ENCODE results near the gene PTPRM.

The PTPRM gene

GRCh38 chr18:7630731-7631442 is 63.8 kb downstream of the PTPRM start:
- FAIRE-seq, result no peak

GRCh38 chr18:7632152-7633098 is 65.3 kb downstream of the PTPRM start:
- no peak for FAIRE-seq

DNA sequence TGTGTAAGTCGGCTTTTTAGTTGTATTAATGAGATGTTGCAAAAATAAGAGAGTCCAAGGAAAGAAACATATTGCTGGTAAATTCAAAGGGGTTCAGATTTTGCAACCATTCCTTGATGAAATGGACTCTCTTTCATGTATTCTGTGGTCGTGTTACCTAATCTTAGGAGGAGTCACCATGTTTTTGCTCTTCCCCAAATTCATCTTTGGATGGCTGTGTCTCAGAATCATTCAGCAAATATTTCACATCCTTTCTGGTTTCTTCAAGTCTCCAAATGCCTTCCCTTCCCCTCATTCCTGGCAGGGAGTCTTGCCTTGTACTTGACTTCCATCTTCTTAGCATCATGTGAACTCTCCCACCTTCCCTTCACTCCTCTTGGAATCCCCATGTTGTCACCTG is 66.1 kb downstream of the PTPRM start:
- FAIRE-seq, result no peak

DNA sequence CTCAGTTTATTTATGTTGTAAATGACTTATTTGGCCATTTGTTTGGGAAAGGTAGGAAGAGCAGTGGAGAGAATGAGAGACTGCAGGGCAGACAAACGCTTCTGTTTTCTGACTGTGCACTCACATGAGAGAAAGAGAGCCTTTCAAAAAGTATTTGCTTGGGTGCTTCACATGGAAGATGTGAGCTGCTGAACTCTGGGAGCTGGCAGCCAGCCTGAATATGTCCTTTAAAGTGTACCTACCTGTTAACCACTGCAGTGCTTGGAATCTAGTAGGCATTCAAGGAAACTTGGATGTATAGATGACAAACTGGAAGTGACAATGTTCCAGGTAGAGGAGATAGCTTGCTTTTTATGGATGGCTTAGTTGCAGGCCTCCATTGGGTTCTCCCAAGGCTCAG is 68.8 kb downstream of the PTPRM start:
- no peak for FAIRE-seq

GRCh38 chr18:7637269-7637668 is 70.2 kb downstream of the PTPRM start:
- FAIRE-seq, result no peak

- no peak for FAIRE-seq
Measured at GRCh38 chr18:7638321-7638720, 71.2 kb downstream of the PTPRM start.

GRCh38 chr18:7641813-7642212 is 74.7 kb downstream of the PTPRM start:
- FAIRE-seq, result no peak

GRCh38 chr18:7642331-7642890 is 75.3 kb downstream of the PTPRM start:
- FAIRE-seq, result no peak

GRCh38 chr18:7645756-7646155 is 78.6 kb downstream of the PTPRM start:
- no peak for FAIRE-seq

DNA sequence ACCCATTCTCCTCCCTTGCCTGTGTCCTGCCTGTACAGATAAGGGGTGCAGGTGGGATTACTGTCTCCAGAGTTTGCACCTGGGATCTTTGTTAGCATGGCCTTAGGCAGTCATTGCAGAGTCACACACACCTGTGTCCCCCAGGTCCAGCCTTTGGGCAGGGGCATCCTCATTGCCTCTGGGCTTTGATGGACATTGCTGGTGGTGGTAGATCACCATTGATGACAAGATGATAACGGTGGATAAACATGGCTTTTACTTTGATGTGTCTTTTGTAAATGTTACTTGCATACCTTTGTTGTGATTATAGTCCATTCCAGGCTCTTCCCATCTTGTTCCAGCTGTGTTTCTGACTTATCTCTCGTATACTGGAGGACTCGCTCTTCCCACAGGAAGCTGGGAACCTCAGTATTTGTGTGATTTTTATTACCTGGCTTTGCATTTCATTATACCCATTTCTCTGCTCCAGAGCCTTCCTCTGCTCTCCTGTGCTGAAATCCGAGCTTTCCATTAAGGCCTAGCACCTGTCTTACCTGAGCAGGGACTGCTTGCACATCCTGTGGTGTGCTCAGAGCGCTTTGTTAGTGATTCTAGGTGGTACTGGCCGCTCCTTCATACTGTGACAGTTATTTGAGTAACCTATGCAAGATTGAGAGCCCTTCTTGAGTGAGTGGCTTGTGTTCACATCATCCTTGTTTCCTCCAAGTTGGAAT is 79.2 kb downstream of the PTPRM start:
- FAIRE-seq, result no peak

DNA sequence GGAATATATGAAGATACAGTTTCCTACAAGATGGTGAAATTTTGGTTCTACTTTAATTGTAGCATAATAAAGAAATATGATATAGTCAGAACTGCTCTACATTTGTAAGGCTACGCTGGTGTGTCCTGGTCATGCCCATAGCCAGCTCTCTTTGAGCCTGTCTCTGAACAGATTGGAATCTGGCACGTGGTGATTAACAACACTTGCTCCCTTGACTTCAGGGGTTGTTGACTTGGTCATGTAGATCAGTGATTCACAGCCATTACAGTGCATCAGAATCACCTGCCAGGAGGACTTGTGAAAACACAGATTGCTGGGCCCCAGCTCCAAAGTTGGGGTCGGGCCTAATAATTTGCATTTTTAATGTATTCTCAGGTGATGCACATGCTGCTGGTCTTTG is 80.4 kb downstream of the PTPRM start:
- no peak for FAIRE-seq

GRCh38 chr18:7657050-7657449 is 89.9 kb downstream of the PTPRM start:
- FAIRE-seq, result no peak

DNA sequence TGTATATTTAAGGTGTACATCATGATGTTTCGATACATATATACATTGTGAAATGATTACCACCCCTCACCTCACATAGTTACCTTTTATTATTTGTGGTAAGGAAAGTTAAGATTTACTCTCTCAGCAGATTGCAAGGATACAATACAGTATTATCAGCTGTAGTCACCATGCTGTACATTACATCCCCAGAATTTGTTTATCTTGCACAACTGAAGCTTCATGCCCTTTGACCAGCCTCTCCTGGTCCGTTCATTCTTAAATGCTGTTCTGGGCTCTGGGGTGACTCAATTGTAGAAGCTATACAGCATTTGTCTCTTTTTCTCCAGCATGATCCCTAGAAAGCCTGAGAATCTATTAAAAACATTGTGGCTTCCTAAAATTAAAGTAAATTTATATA is 90.8 kb downstream of the PTPRM start:
- no peak for FAIRE-seq

DNA sequence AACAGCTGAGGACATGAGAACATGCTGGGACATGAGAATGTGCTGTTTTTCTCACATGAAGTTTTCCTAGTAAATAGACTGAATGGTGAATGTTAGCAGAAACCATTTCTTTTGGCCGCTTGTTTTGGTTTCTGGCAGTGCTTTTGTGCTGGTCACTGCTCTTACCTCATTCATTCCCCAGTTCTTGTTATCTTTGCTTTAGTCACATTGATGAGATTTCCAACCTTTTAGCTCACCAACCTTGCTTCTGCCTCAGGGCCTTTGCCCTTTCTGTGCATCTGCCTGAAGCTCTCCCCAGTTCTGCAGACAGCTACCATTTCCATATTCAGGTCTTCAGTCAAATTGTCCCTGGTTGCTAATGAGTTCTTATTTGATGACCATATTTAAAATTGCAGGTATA is 91.6 kb downstream of the PTPRM start:
- no peak for FAIRE-seq

DNA sequence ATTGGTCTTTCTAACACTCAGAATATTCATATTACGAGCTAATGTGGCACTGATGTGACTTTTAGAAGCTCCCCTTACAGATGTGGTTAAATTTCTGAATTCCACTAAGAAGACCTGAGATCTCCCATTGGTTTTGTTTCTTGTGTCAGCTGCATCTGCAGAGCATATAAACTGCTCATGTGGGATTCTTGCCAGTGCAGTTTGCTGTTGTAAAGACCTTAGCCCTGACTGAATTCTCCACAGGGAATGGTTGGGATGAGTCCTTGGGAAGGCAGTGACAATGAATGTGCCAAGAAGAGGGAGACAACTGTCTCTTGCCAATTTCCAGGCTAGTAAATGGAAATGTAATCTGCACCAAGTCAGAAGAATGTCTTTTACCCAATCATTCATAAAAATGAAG is 94.1 kb downstream of the PTPRM start:
- FAIRE-seq, result no peak

- no peak for FAIRE-seq
Measured at GRCh38 chr18:7662866-7663265, 95.8 kb downstream of the PTPRM start.

- no peak for FAIRE-seq
Measured at GRCh38 chr18:7663366-7664312, 96.5 kb downstream of the PTPRM start.

GRCh38 chr18:7666195-7666776 is 99.2 kb downstream of the PTPRM start:
- FAIRE-seq, result no peak

GRCh38 chr18:7668392-7668791 is 101.3 kb downstream of the PTPRM start:
- no peak for FAIRE-seq

GRCh38 chr18:7669361-7669760 is 102.2 kb downstream of the PTPRM start:
- FAIRE-seq, result no peak

DNA sequence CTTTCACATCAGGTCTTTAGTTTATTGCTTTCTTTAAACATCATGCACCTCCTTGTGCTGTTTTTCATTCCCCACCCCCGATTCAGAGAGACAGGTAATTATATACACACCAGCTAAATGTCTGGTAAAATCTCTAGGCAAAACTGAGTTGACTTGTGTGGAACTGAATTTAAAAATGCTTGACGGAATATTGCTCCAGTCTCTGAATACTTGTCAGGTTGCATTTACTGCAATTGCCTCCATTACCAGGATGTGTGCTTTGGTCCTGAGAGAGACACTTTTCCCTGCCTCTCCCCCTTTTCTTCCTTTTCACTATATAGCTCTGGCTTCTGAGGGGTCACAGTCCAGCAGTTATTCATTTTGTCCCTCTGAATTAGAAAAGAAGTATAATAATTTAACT is 104.0 kb downstream of the PTPRM start:
- no peak for FAIRE-seq
